Heart left ventricle (tissue), 16 donors: ENCODE measurements around the gene ATP5F1C. TPM values are rescaled to one million over a fixed set of nuclear protein-coding genes. Genes with fewer than 3 reads are reported as not detected.

Experiments
- ATAC-seq, 4 donors: fragments of 200-7000 bp; cut with Tn5 transposase; one replicate each; pipeline ENCODE4 v1.9.1; 2020 to 2022; ENCODE audit warnings: moderate library complexity in 4 of 4, mild to moderate bottlenecking in 3 of 4, moderate number of reproducible peaks in 1 of 4
- DNase-seq, 5 donors: peaks; one replicate each; pipeline ENCODE4 v3.0.0-alpha.2; 2020
- H3K27ac ChIP-seq, 12 donors: fragments of 200-600 bp; sonication (generic) in 4 of 12; one replicate each; pipeline versions ENCODE4 v1.5.0 to v1.8.0; 2016 to 2022; ENCODE audit warnings: mild to moderate bottlenecking in 2 of 12
- H3K27me3 ChIP-seq, 9 donors: fragments of 200-600 bp; sonication (generic) in 2 of 9; one replicate each; pipeline versions ENCODE4 v1.5.1 to v1.8.0; 2016 to 2022; ENCODE audit warnings: mild to moderate bottlenecking in 3 of 9
- H3K36me3 ChIP-seq, 9 donors: fragments of 200-600 bp; sonication (generic) in 2 of 9; one replicate each; pipeline versions ENCODE4 v1.5.0 to v1.8.0; 2018 to 2022; ENCODE audit warnings: mild to moderate bottlenecking in 2 of 9
- H3K4me1 ChIP-seq, 12 donors: fragments of 200-600 bp; sonication (generic) in 4 of 12; one replicate each; pipeline versions ENCODE4 v1.5.0 to v1.8.0; 2016 to 2022; ENCODE audit warnings: mild to moderate bottlenecking in 3 of 12
- H3K4me3 ChIP-seq, 12 donors: fragments of 200-600 bp; sonication (generic) in 4 of 12; one replicate each; pipeline versions ENCODE4 v1.5.0 to v1.8.0; 2017 to 2022; ENCODE audit warnings: mild to moderate bottlenecking in 9 of 12, moderate library complexity in 4 of 12
- H3K9me3 ChIP-seq, 12 donors: fragments of 200-600 bp; sonication (generic) in 4 of 12; one replicate each; pipeline versions ENCODE4 v1.5.0 to v1.8.0; 2016 to 2022; ENCODE audit warnings: mild to moderate bottlenecking in 1 of 12
- POLR2A ChIP-seq, 2 donors: fragments of 450-650 bp; IDR thresholded peaks; one replicate each; pipeline ENCODE4 v1.6.1; 2017; ENCODE audit warnings: antibody characterized with exemption in 2 of 2, mild to moderate bottlenecking in 2 of 2, moderate library complexity in 2 of 2
- WGBS, 4 donors: extraction: QIAGEN DNeasy Blood & Tissue Kit in 2 of 4; methylation state at CpG; one replicate each; pipeline versions ENCODE4 v1.1.5 to v1.1.7; 2013 to 2018; 5-methylcytosine and 5-hydroxymethylcytosine counted together
- intact Hi-C, 10 donors: fragments of 100-400 bp; cut with DNase I; formaldehyde crosslinking; loops; one replicate each; pipeline versions ENCODE4 v1.11.1 to v1.14.2; 2022
- polyA plus RNA-seq, 2 donors: library from polyadenylated mRNA; stranded (reverse); fragments of 200-250 nt; gene quantifications; one replicate each; pipeline ENCODE4 v1.2.3, GENCODE V29; 2013
- total RNA-seq, 9 donors: library from RNA; depleted of rRNA in 2 of 9; stranded (reverse); fragments of >200 nt in 2 of 9; fragmentation: NEBNext Ultra II Directional in 3 of 9; extraction: Animal tissue kit (Norgen Biotek cat#: 25700) in 3 of 9; gene quantifications; one replicate each; pipeline versions ENCODE4 v1.1.0 to v1.2.4, GENCODE V29; 2016 to 2023
- TF ChIP-seq, protein P1 (sequence below), 12 donors: fragments of 200-600 bp; sonication (generic) in 4 of 12; IDR thresholded peaks; one replicate each; pipeline versions ENCODE4 v1.5.0 to v1.8.0; 2018 to 2022; ENCODE audit warnings: antibody characterized with exemption in 12 of 12, mild to moderate bottlenecking in 5 of 12
- donor health status: ischemic (EF 13 %, LVEDD 7.1; RV severe dilation, severe dysfunction).
- donor health status: healthy with polysubstance abuse.
- donor health status: DM: no; HTN: yes; CAD: no.
- donor health status: DM: no; HTN: no; CAD: no.
- donor health status: ischemic (EF 25% LVEDD 6.9; RV normal size, moderate dysfunction).
- donor health status: ischemic (EF 25% LVEDD 5.7; RV mildly dilated, moderate dysfunction).
- donor health status: healthy.
- donor health status: DM: yes; HTN: yes; CAD: no.
- donor health status: ischemic (EF 35%, LVEDD 5.7; RV mildly dilated, moderate dysfunction).
- donor health status: nonischemic (EF 11% LVEDD 7.7; RV severe dilation, severe dysfunction).
- donor health status: DM: yes; HTN: yes; CAD: no.
- donor health status: PGD.
- donor health status: ischemic (EF 29% LVEDD 5.4; RV normal size, mild dysfunction).
- donor health status: nonischemic (EF 23%, LVEDD 6.1; RV moderate dilation, normal function).

Gene ATP5F1C
- total and polyA plus RNA-seq, 11 donors, result 492 to 1,259 (median 789) TPM

DNA sequence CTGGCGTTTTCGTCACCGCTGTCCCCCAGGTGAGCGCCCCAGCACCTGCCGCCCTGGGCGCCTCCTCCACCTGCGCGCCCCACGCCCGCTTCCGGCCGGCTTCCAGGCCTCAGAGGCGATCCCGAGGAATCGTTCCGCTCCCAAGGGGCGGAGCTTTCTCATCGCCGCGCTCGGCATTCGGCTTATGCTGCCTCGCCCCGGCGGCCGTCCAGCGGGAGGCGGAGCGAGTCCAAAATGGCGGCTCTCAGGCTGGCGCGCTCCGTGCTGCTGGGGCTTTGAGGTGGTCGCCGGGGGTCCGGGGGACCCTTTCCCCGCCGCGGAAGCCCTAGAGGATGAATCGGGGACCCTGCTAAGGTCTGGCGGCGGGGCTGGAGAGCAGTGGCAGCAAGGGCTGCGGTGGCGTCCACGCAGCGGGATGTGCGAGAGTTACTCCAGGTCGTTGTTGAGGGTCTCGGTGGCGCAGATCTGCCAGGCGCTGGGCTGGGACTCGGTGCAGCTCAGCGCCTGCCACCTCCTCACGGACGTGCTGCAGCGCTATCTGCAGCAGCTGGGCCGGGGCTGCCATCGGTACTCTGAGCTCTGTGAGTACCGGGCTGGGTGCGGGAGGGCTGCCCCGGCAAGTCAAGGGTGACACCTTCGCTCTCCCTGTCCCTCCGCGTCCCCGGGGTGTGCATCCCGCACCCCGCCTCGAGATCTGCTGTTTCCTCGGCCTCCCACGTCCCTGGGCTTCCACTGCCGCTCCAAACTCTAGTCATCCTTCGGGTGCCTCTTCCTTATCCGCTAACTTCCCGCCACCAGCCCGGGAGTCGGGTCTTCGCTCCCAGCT, 30.5 kb downstream of the ATP5F1C start, which contains the start of gene TAF3:
TSS of gene TAF3 (plus strand) at position 211 of the 826 bp plus-strand sequence. CDS start at position 416, 205 bp downstream.
- H3K4me1 ChIP-seq, result peaks cover 4 to 29% (median 18%) of the 10 kb centered on the region in 12 donors
- peak within 1 kb of the TSS; percentile 84 to 99 (median 95) for H3K4me3 ChIP-seq
- peak in 1 of 2 donors; percentile 67 for TF ChIP-seq POLR2A (IDR thresholded peaks at IDR 0.05)
- TF ChIP-seq, protein P1, sequence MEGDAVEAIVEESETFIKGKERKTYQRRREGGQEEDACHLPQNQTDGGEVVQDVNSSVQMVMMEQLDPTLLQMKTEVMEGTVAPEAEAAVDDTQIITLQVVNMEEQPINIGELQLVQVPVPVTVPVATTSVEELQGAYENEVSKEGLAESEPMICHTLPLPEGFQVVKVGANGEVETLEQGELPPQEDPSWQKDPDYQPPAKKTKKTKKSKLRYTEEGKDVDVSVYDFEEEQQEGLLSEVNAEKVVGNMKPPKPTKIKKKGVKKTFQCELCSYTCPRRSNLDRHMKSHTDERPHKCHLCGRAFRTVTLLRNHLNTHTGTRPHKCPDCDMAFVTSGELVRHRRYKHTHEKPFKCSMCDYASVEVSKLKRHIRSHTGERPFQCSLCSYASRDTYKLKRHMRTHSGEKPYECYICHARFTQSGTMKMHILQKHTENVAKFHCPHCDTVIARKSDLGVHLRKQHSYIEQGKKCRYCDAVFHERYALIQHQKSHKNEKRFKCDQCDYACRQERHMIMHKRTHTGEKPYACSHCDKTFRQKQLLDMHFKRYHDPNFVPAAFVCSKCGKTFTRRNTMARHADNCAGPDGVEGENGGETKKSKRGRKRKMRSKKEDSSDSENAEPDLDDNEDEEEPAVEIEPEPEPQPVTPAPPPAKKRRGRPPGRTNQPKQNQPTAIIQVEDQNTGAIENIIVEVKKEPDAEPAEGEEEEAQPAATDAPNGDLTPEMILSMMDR (IDR thresholded peaks at IDR 0.05), result no peak
- ATAC-seq, result peak; percentile 79 to 93 (median 90)
- H3K36me3 ChIP-seq, result peaks cover 0 to 29% (median 6%) of the 10 kb centered on the region in 9 donors
- peak within 1 kb of the TSS in 10 of 12 donors; percentile 45 to 84 (median 77) for H3K27ac ChIP-seq
- 0 to 1% (median 0%) methylated on average over 38 to 77 of the region's 77 CpGs for WGBS, 4 donors
- no peaks in the 10 kb centered on the region for H3K27me3 ChIP-seq
- no peaks in the 10 kb centered on the region for H3K9me3 ChIP-seq
- intact Hi-C loops, result loop anchor here in 4 of 10 donors (2.0 kb wide), 1 partner anchor 30 kb away; the partner anchor contains the start of gene ATP5F1C (in 4 of the 4)
- peak; percentile 92 to 96 (median 93) for DNase-seq

DNA sequence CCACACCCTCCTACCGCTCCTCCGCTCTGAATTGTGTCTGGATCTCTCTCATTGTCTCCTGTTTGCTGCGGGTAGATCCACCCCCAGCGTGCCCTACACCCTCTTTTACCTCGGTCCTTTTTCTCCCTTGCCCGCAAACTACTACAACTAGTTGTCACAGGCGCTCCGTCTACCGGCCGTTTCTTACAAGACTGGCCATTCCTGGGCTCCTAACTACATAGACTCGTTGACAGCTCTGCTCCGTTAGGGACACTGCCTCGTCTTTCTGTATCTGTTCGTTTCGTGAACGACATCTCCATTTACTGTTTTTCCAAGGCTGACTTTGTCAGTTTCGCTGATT, 31.1 kb downstream of the ATP5F1C start:
- TF ChIP-seq, protein P1 (IDR thresholded peaks at IDR 0.05), result peak in 4 of 12 donors; percentile 23 to 49 (median 44)
- no peak for TF ChIP-seq POLR2A (IDR thresholded peaks at IDR 0.05)

DNA sequence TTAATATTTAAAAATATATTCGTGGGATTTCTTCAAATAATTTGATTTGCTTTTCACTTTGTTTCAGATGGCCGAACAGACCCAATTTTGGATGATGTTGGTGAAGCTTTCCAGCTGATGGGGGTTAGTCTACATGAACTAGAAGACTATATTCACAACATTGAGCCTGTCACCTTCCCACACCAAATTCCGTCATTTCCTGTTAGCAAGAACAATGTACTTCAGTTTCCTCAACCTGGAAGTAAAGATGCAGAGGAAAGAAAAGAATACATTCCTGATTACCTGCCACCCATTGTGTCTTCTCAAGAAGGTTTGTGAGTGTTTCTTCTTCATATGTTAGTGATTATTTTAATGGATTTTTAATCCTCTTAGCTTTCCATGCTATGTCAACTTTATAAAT, 36.3 kb downstream of the ATP5F1C start:
- Histone ChIP-seq H3K36me3 (peaks cover 0 to 68% (median 41%) of the 10 kb centered on the region in 9 donors), H3K27me3 (no peaks in the 10 kb centered on the region), H3K4me3 (no peak overlapping the region), H3K9me3 (no peaks in the 10 kb centered on the region), H3K4me1 (peaks cover 4 to 34% (median 15%) of the 10 kb centered on the region in 12 donors), H3K27ac (no peak overlapping the region)
- ATAC-seq, result no peak
- 79 to 86% (median 84%) methylated on average over 3 of the region's 3 CpGs for WGBS, 4 donors
- no peak for TF ChIP-seq POLR2A (IDR thresholded peaks at IDR 0.05)
- TF ChIP-seq, protein P1 (IDR thresholded peaks at IDR 0.05), result no peak
- DNase-seq, result no peak
- intact Hi-C loops, result no loop called here

More for the DNA sequence above, 31.1 kb downstream of the ATP5F1C start:
- Histone ChIP-seq H3K27me3 (no peaks in the 10 kb centered on the region), H3K27ac (peak overlapping the region in 9 of 12 donors; percentile 45 to 84 (median 78)), H3K4me1 (peaks cover 4 to 29% (median 18%) of the 10 kb centered on the region in 12 donors), H3K36me3 (peaks cover 0 to 29% (median 6%) of the 10 kb centered on the region in 9 donors), H3K9me3 (no peaks in the 10 kb centered on the region), H3K4me3 (peak overlapping the region; percentile 84 to 99 (median 95))
- ATAC-seq (peak; percentile 61 to 76 (median 66)), DNase-seq (peak in 4 of 5 donors; percentile 16 to 42 (median 29))
- intact Hi-C loops, result loop anchor here in 4 of 10 donors (2.0 kb wide), 1 partner anchor 30 kb away; the partner anchor contains the start of gene ATP5F1C (in 4 of the 4)
- 0 to 1% (median 0%) methylated on average over 17 of the region's 17 CpGs for WGBS, 4 donors

DNA sequence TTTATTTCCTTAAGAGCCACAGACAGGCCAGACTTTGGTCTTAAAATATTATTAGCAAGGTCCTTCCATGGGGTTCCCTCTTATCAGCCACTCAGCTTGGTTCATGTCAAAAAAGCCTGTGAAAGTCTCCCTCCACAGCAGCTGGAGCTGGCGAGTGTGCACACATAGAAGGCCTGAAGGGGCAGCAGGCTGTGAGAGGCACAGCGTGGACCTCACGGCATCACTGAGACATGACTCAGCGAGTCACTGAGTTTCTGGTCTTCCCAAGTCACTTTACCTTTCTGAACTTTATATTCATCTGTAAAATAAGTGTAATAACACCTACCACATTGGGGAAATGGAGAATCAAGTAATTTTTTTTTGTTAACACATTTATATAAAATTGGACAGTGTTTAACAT, 39.0 kb downstream of the ATP5F1C start:
- WGBS, 4 donors, result 59 to 69% (median 62%) methylated on average over 4 of the region's 4 CpGs
- peak in 3 of 4 donors; percentile 72 to 74 (median 72) for ATAC-seq

More for the DNA sequence above, 39.0 kb downstream of the ATP5F1C start:
- Histone ChIP-seq H3K27me3 (no peaks in the 10 kb centered on the region), H3K27ac (no peak overlapping the region), H3K36me3 (peaks cover 0 to 54% (median 31%) of the 10 kb centered on the region in 9 donors), H3K9me3 (no peaks in the 10 kb centered on the region), H3K4me3 (no peak overlapping the region), H3K4me1 (peaks cover 0 to 29% (median 4%) of the 10 kb centered on the region in 12 donors)
- TF ChIP-seq, protein P1 (IDR thresholded peaks at IDR 0.05), result peak in 2 of 12 donors; percentile 13 to 18
- TF ChIP-seq POLR2A (IDR thresholded peaks at IDR 0.05), result no peak
- no peak for DNase-seq
- intact Hi-C loops, result no loop called here
